Measurements from ENCODE around the gene FEM1B. TPM values are rescaled to one million over a fixed set of nuclear protein-coding genes. Genes with fewer than 3 reads are reported as not detected.
A peak's percentile ranks its signal among the peaks of the same experiment; 100 is the strongest.

FEM1B gene
- total and polyA plus RNA-seq, 8 donors, result 8.2 to 92.0 (median 24.4) TPM

- Histone ChIP-seq H3K9me3 (no peaks in the 10 kb centered on the region), H3K36me3 (no peaks in the 10 kb centered on the region), H3K4me3 (no peak overlapping the region), H3K27me3 (no peaks in the 10 kb centered on the region), H3K27ac (no peak overlapping the region), H3K4me1 (peaks cover 5 to 23% (median 13%) of the 10 kb centered on the region in 4 donors)
- intact Hi-C loops (cut with DNase I; ENCODE audit: low total_unique reads), result loop anchor here (10.0 kb wide), 2 partner anchors 52 to 132 kb away; no protein-coding TSS in a partner anchor
- DNase-seq, result peak; percentile 37 to 87
- WGBS, 5 donors, result 28 to 35% (median 32%) methylated on average over 7 of the region's 7 CpGs
- no peak for TF ChIP-seq POLR2AphosphoS5 (IDR thresholded peaks at IDR 0.05)
- TF ChIP-seq, protein P1, sequence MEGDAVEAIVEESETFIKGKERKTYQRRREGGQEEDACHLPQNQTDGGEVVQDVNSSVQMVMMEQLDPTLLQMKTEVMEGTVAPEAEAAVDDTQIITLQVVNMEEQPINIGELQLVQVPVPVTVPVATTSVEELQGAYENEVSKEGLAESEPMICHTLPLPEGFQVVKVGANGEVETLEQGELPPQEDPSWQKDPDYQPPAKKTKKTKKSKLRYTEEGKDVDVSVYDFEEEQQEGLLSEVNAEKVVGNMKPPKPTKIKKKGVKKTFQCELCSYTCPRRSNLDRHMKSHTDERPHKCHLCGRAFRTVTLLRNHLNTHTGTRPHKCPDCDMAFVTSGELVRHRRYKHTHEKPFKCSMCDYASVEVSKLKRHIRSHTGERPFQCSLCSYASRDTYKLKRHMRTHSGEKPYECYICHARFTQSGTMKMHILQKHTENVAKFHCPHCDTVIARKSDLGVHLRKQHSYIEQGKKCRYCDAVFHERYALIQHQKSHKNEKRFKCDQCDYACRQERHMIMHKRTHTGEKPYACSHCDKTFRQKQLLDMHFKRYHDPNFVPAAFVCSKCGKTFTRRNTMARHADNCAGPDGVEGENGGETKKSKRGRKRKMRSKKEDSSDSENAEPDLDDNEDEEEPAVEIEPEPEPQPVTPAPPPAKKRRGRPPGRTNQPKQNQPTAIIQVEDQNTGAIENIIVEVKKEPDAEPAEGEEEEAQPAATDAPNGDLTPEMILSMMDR (IDR thresholded peaks at IDR 0.05), result peak in 5 of 7 experiments; percentile 57 to 86 (median 80)
Observed at GRCh38 chr15:68252925-68253534, 24.5 kb upstream of the FEM1B start.

DNA sequence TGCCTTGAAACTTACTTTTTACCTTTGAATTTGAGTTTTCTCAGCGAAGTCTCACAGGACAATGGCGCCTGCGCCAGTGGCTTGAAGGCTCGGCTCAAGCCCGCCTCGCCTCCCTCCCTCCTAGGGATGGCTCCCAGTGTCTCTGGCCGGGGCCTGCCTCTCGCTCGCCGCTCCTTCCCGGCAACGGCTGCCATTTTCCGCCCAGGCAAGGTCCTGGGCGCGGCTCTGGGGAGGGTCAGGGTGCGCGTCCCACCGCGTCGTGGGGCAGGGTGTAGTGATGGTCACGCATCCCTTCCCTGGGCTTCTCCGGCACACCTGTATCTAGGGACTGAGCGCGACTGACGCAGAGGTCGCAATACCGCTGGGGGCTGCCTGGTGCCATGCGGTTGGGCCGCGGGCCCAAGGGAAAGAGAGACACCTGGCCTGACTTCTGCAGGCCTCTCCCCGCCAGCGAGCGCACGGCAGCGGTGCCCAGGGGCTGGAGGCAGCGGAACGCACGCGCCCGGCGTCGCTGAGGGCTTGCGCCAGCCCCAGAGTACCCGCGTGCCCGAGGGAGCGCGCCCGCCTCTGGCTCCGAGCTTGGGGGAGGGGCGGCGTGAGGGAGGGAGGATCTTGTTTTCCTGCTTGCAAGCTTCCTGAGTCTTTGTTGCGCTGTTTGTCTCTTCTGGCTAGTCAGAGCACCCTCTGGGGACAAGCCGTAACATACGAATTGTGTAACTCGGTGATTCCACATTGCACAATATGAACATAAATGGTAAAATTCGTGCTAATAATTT is 20.7 kb upstream of the FEM1B start:
- H3K4me3 ChIP-seq, result peak overlapping the region; percentile 42 to 61 (median 58)
- H3K27ac ChIP-seq, result peak overlapping the region; percentile 79 to 92 (median 82)
- WGBS, 5 donors, result 5 to 13% (median 7%) methylated on average over 50 to 57 of the region's 57 CpGs
- peak; percentile 82 to 90 (median 84) for TF ChIP-seq POLR2AphosphoS5 (IDR thresholded peaks at IDR 0.05)
- TF ChIP-seq POLR2A (IDR thresholded peaks at IDR 0.05), result no peak
- H3K9me3 ChIP-seq, result no peaks in the 10 kb centered on the region
- H3K4me1 ChIP-seq, result peaks cover 5 to 23% (median 13%) of the 10 kb centered on the region in 4 donors
- peak; percentile 79 to 94 for DNase-seq
- no peaks in the 10 kb centered on the region for H3K36me3 ChIP-seq
- intact Hi-C loops (cut with DNase I; ENCODE audit: low total_unique reads), result loop anchor here (10.0 kb wide), 2 partner anchors 48 to 128 kb away; no protein-coding TSS in a partner anchor
- no peaks in the 10 kb centered on the region for H3K27me3 ChIP-seq

DNA sequence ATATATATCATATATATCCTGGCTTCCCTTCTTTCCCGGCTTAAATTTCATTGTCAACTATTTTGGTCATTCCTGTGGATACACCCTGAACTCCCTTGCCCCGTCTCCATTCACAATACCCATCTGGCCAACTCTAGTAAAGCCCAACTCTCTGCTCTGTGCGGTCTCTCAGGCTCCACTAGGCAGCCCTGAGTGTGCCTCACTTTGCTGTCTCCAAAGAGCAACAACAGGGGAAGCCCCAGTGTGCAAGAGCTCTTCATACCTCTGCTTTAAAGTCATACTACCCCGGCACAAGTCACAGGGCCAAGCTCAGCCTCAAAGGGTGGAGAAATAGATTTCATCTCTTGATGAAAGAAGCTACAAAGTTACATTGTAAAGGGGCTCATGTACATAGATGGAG is 18.9 kb upstream of the FEM1B start:
- Histone ChIP-seq H3K4me3 (no peak overlapping the region), H3K4me1 (peaks cover 5 to 16% (median 12%) of the 10 kb centered on the region in 4 donors), H3K27me3 (no peaks in the 10 kb centered on the region), H3K9me3 (no peaks in the 10 kb centered on the region), H3K27ac (peak overlapping the region in 1 of 5 donors; percentile 28), H3K36me3 (no peaks in the 10 kb centered on the region)
- DNase-seq, result no peak
- WGBS, 5 donors, result 59 to 80% (median 75%) methylated on average over 4 of the region's 4 CpGs
- TF ChIP-seq POLR2AphosphoS5 (IDR thresholded peaks at IDR 0.05) (no peak), POLR2A (IDR thresholded peaks at IDR 0.05) (no peak), EP300 (IDR thresholded peaks at IDR 0.05) (no peak)
- TF ChIP-seq, protein P1 (IDR thresholded peaks at IDR 0.05), result no peak
- intact Hi-C loops (cut with DNase I; ENCODE audit: low total_unique reads), result loop anchor here (10.0 kb wide), 2 partner anchors 46 to 126 kb away; no protein-coding TSS in a partner anchor

- Histone ChIP-seq H3K9me3 (no peaks in the 10 kb centered on the region), H3K27me3 (peaks cover 0 to 5% (median 0%) of the 10 kb centered on the region in 3 donors), H3K4me1 (peaks cover 5 to 16% (median 12%) of the 10 kb centered on the region in 4 donors), H3K27ac (no peak overlapping the region), H3K36me3 (no peaks in the 10 kb centered on the region), H3K4me3 (no peak overlapping the region)
- no peak for TF ChIP-seq EP300 (IDR thresholded peaks at IDR 0.05)
- intact Hi-C loops (cut with DNase I; ENCODE audit: low total_unique reads), result loop anchor here (10.0 kb wide), 2 partner anchors 45 to 125 kb away; no protein-coding TSS in a partner anchor
- 81 to 94% (median 84%) methylated on average over 2 of the region's 2 CpGs for WGBS, 5 donors
- DNase-seq, result no peak
Observed at GRCh38 chr15:68259883-68260282, 17.7 kb upstream of the FEM1B start.

- 81 to 96% (median 91%) methylated on average over 3 of the region's 3 CpGs for WGBS, 5 donors
- peaks cover 0 to 8% (median 0%) of the 10 kb centered on the region in 3 donors for H3K27me3 ChIP-seq
- intact Hi-C loops (cut with DNase I; ENCODE audit: low total_unique reads), result no loop called here
Observed at GRCh38 chr15:68261241-68261640, 16.3 kb upstream of the FEM1B start.

More at GRCh38 chr15:68261241-68261640, 16.3 kb upstream of the FEM1B start:
- Histone ChIP-seq H3K4me1 (peaks cover 5 to 13% (median 12%) of the 10 kb centered on the region in 4 donors), H3K9me3 (no peaks in the 10 kb centered on the region), H3K4me3 (no peak overlapping the region), H3K36me3 (no peaks in the 10 kb centered on the region), H3K27ac (no peak overlapping the region)
- no peak for DNase-seq
- TF ChIP-seq, protein P1 (IDR thresholded peaks at IDR 0.05), result no peak
- TF ChIP-seq POLR2AphosphoS5 (IDR thresholded peaks at IDR 0.05) (no peak), POLR2A (IDR thresholded peaks at IDR 0.05) (no peak), EP300 (IDR thresholded peaks at IDR 0.05) (no peak)

Data from stomach (tissue), 9 donors.